Measurements from ENCODE around the gene ZNF518B.

- no peak for TF ChIP-seq POLR2A (IDR thresholded peaks at IDR 0.05; ENCODE audit: low read length)
- TF ChIP-seq GATA1 (IDR thresholded peaks at IDR 0.05; ENCODE audit: low read depth, low read length) = no peak
Observed at GRCh38 chr4:10413177-10413576, 44.0 kb downstream of the ZNF518B start.

Measured in erythroblast (primary cell).